Embryonic facial prominence (tissue), 1 donor: Measurements from ENCODE around the gene GATAD2A.

ENCODE experiments used
- DNase-seq: peaks from one replicate; pipeline ENCODE4 v3.0.0-alpha.2; 2016; ENCODE audit errors: extremely low spot score

GATAD2A gene

DNA sequence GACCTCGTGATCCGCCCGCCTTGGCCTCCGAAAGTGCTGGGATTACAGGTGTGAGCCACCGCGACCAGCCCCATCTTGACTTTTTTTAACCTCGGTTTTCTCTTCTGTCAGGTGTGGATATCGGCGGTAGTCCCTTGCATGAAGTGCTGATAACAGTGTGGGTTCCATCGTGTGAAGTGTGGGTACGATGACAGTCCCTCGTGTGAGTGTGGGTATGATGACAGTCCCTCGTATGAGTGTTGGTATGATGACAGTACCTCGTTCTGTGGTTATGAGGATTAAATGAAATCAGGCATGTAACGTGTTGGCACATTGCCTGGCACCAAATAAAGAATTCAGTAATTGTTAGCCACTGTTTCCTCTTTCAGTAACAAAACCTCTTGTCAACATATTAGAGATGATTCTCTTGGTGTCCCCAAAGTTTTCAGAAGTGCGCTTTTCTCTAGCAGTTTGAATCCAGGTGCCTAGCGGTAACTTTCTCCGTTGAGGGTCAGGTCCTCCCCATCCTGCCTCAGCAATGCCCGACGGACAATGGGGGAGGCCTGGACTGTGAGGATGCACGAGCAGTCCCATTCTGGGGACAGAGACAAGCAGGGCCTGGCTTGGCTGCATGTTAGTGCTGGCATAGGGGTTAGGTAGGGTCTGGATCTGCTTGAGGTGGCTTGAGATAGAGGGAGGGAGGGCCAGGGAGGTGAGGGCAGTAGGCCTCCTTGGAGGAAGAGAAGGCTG lies 15.3 kb downstream of the GATAD2A start:
- DNase-seq: no peak

DNA sequence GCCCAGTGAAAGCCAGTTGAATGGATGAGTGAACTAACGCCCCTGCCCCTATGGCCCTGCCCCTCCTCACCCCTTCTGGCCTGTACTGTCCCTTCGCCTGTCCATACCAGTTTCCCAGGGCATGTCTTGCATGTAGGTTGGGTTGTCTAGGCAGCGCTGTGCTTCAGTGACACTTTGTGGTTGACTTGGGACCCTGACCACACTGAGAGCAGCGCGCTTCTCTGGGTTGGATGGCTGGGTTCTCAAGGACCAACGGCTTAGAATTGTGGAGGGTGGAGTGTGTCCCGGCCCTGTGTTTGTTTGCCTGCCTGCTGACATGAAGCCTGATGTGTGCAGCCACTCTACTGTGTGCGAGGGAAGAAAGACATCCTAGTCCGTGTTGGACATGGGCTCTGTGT lies 15.8 kb downstream of the GATAD2A start:
- DNase-seq: no peak

DNA sequence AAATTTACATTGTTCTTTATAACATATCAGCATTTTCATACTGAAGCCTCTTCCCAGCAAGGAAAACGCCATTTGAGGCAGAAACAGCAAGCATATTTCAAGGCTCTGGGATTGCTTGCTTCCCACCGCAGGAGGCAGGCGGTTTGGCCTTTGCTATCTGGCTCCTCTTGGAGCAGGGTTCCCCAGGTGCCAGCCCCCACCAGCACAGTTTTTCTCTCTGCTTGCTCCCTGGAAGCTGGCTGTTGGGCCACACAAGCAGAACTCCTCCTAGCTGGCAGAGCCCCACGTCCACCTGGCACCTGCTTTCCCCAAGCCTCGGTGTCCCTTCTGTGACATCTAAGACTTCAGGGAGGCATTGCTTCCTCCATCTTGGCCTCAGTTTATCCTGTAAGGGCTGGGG lies 16.7 kb downstream of the GATAD2A start:
- no peak for DNase-seq

GRCh38 chr19:19423322-19423721 lies 17.8 kb downstream of the GATAD2A start:
- DNase-seq: no peak

DNA sequence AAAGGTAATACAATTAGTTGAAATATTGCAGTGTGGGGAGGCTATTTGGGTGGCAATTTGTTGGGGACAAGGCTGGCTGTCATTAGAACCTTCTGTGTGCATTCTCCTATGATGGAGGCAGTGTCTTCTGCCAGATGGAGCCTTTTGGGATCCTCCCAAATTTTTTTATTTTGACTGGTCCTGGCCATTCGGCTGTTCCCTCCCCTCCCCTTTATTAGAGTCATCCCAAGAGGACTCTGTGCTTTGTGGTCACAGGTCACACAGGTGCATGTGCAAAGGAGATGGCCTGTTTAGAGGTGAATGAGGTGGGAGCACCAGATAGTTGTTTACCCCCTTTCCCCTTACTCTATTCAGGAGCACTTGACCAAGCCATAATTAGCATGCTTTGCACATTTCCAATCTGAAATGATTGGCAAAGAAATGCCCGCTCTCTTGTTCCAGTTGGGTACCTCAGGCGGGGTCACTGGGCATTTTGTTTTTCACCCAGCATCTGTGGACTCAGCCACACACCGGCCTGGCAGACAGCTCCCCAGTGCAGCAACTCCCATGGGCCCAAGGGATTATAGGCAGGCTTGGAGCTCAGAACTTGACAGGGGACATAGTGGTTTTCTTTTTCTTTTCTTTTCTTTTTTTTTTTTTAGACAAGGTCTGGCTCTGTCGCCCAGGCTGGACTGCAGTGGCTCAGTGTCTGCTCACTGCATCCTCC lies 19.8 kb downstream of the GATAD2A start:
- DNase-seq: no peak

- DNase-seq: no peak
Observed at GRCh38 chr19:19426216-19426615, 20.7 kb downstream of the GATAD2A start.

DNA sequence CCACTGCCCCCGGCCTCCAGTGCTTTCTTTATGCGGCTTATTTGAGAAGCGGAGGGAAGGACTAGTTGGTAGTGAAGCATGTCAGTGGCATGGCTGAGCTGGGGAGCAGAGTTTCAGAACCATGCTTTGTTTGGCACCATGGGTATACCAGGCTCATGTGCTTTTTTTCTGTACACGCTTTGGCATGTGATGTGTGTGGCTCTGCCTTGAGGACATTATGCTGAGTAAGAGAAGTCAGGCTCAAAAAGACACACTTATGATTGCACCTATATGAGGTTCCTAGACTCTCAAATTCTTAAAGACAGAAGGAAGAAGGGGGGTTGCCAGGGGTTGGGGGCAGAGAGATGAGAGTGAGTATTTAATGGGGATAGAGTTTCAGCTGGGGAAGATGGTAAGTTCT lies 21.3 kb downstream of the GATAD2A start:
- no peak for DNase-seq

GRCh38 chr19:19427302-19427701 lies 21.8 kb downstream of the GATAD2A start:
- no peak for DNase-seq

DNA sequence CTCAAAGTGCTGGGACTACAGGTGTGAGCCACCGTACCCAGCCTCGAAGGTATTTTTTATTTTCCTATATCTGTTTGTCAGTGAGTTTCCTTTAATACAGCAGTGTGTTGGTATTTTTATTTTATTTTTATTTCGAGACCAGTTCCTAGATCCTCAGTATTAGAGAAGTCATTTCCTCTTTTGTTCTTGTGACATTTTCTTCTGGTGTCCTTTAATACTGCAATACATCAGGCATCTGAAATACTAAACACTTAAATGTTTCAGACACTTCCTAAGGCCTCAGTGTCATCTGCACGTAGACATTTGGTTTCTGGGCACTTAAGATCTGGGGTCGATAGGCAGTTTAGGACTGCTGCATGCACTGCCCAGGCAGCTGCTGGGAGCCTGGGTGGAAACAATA lies 22.5 kb downstream of the GATAD2A start:
- no peak for DNase-seq

DNA sequence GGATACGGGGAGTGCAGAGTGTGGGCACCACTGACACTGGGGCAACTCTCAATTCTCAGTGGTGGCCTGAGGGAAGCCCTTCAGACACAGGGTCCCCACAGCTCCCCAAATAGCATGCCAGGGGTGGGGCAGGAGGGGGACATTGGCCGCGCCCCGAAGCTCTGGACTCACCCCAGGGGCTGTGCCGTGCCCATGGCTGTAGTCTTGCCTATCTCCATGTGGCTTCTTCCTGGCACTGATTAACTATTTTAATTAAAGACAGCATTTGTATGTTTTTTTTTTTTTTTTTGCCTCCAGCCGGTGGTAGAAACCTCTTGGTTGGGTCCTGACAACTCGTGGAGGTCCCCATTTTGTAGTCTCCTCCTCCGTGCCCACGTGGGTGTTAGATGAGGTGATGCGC lies 23.3 kb downstream of the GATAD2A start:
- DNase-seq: no peak

DNA sequence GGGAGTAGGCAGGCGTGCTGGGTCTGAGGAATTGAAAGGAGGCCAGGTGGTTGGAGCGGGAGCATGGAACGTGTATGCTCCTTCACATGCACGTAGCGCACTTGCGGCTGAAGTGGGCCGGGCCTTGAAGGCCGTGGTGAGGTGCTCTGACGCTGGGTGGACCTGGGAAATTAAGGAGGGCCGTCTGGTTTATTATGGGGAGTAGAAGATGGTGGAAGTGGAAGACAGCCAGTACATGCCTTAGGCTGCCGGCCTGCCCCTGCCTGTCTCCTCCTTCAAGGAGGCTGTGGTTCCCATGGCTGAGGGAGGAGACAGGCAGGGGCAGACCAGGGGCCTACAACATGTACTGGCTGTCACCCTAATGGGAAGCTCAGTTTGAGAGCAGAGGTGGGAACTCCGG lies 23.9 kb downstream of the GATAD2A start:
- DNase-seq: no peak

DNA sequence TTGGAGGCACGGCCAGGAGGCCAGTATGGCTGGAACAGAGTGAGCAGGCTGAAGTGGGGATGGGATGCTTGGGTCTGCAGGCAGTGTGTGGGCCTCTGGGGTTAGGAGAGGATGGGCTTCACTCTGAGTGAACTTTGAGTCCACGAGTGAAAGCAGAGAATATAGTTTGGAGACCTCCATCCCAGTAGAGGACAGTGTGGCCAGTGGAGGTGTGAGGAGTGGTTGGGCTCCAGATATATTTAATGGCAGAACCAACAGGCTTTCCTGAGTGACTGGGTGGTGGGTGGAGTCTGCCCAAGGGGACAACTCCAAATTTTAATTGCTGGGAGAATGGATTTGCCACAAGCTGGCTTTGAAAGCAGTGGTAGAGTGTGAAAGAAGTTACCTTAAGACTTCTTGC lies 27.3 kb downstream of the GATAD2A start:
- DNase-seq: no peak

DNA sequence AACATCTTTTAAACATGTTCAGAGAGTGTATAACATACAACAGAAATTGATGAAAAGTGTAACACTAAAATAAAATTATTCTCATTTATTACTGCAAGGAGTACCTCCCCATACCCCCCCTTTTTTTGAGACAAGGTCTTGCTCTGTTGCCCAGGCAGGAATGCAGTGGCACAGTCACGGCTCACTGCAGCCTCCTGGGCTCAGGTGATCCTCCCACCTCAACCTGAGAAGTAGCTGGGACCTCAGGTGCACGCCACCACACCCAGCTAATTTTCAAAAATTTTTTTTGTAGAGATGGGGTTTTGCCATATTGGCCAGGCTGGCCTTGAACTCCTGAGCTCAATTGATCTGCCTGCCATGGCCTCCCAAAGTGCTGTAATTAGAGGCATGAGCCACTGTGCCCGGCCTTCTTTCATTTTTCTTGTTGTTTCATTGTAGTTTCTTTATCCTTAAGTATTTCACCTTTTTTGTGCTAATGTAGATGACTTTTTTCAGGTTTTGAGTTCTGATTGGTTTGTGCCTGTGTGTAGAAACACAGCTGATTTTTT lies 28.3 kb downstream of the GATAD2A start:
- no peak for DNase-seq

GRCh38 chr19:19434483-19435045 lies 29.1 kb downstream of the GATAD2A start:
- no peak for DNase-seq

- no peak for DNase-seq
Observed at GRCh38 chr19:19436137-19436691, 30.7 kb downstream of the GATAD2A start.

DNA sequence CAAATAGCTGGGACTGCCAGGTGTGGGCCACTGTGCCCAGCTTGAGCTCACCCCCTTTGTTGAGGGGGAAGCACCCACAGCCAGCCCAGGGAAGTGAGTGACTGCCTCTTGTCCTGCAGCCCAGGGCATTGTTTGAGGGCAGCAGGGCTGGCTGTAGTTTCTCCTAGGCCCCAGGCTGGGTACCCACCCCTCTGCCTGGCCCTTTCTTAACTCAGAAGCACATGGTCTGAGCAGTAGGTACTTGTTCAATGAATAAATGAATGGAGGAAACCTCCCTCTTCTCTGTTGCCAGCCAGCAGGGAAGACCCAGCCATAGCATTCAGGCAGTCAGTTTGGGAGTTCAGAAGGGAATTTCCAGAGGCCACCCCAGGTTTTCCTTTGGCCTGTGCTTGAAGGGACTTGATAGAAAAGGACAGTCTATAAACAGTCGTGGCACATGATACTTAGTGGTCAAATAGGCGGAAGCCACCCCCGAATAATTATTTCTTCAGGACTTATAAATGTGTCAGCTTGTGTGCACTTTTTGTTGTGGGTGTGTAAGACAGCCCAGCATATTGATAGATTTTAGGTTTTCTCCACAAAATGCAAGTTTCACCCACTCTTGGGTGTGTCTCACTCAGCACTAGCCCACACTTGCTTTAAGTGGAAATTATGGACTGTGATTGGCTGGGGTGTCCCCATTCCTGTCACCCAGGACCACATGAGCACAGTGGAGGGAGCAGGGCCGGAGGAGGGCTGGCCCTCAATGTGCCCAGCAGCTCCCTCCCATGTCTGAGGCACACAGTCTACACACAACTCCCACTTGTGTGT lies 33.1 kb downstream of the GATAD2A start:
- no peak for DNase-seq

DNA sequence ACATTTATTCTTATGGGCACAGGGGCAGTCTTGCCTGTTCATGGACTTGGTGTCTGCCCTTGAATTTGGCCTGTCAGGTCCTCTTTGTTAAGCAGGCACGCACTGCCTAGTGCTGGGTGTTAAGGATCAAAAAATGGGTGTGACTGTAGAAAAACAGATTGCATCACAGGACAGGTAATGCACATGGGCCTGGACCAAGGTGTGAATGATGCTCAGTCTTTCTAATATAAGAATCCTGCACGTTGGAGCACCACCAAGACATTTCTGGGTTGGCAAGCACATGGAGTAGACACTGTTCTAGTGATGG lies 33.7 kb downstream of the GATAD2A start:
- no peak for DNase-seq

- no peak for DNase-seq
Observed at GRCh38 chr19:19443283-19443682, 37.8 kb downstream of the GATAD2A start.

GRCh38 chr19:19443902-19444680 lies 38.6 kb downstream of the GATAD2A start:
- no peak for DNase-seq

DNA sequence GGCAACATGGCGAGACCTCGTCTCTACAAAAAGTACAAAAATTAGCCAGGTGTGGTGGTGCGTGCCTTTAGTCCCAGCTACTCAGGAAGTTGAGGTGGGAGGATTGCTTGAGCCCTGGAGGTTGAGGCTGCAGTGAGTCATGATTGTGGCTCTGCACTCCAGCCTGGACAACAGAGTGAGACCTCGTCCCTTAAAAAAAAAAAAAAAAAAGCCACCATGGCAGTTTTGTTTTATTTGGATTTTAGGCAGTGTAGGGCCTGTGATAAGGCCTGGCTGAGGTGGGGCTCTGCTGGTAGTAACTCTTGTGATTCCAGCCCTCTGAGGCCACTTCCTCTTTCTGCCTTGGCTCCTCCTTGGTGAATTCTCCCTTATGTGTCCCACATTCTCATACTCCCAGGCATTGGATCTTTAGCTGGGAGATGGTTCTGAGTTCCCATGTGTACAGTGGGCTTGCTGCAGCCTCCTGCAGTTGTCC lies 39.2 kb downstream of the GATAD2A start:
- DNase-seq: no peak

GRCh38 chr19:19445288-19445687 lies 39.8 kb downstream of the GATAD2A start:
- DNase-seq: no peak
